Measurements from ENCODE around the gene PRDM2.

DNA sequence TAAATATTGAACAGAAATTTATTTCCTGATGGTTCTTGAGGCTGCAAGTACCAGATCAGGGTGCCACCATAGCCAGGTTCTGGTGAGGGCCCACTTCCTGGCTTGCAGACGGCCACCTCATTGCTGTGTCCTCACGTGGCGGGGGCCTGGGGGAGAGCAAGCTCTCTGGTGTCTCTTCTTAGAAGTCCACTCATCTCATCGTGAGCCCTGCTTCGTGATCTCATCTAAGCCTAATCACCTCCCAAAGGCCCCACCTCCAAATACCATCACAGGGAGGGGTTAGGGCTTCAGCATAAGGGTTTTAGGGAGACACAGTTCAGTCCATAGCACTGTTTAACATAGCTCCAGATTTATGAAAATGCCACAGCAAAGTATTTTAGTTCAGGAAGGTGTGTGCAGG, 119.7 kb downstream of the PRDM2 start:
- TF ChIP-seq BHLHE40 (IDR thresholded peaks at IDR 0.05; ENCODE audit: borderline replicate concordance) (no peak), SP1 (IDR thresholded peaks at IDR 0.05) (no peak), HDGF (IDR thresholded peaks at IDR 0.05; ENCODE audit: borderline replicate concordance) (no peak), ARNT (IDR thresholded peaks at IDR 0.05) (no peak), SUZ12 (IDR thresholded peaks at IDR 0.05) (no peak), FOXM1 (IDR thresholded peaks at IDR 0.05; ENCODE audit: borderline replicate concordance) (no peak), ELF4 (IDR thresholded peaks at IDR 0.05) (no peak), L3MBTL2 (conservative IDR thresholded peaks at IDR 0.05) (no peak), FOXK2 (IDR thresholded peaks at IDR 0.05) (no peak)
- TF ChIP-seq, protein P1, sequence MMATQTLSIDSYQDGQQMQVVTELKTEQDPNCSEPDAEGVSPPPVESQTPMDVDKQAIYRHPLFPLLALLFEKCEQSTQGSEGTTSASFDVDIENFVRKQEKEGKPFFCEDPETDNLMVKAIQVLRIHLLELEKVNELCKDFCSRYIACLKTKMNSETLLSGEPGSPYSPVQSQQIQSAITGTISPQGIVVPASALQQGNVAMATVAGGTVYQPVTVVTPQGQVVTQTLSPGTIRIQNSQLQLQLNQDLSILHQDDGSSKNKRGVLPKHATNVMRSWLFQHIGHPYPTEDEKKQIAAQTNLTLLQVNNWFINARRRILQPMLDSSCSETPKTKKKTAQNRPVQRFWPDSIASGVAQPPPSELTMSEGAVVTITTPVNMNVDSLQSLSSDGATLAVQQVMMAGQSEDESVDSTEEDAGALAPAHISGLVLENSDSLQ (IDR thresholded peaks at IDR 0.05): no peak
